HFF-Myc (cell line): ENCODE results near the gene CBX7.

ENCODE experiments used
- DNase-seq: peaks from one replicate; pipeline ENCODE4 v3.0.0-alpha.2; 2011; ENCODE audit warnings: low read depth; ENCODE audit errors: extremely low read depth
- H3K4me3 ChIP-seq: replicated peaks from 2 replicates; pipeline ENCODE4 v1.5.1; 2011; ENCODE audit warnings: low read depth, mild to moderate bottlenecking, control low read depth, low read length
- TF ChIP-seq, protein P1 (sequence below): IDR thresholded peaks from 2 replicates; pipeline ENCODE4 v1.5.1; 2012; ENCODE audit warnings: mild to moderate bottlenecking, low read depth, low read length, control low read depth; ENCODE audit errors: missing control alignments

Gene CBX7

DNA sequence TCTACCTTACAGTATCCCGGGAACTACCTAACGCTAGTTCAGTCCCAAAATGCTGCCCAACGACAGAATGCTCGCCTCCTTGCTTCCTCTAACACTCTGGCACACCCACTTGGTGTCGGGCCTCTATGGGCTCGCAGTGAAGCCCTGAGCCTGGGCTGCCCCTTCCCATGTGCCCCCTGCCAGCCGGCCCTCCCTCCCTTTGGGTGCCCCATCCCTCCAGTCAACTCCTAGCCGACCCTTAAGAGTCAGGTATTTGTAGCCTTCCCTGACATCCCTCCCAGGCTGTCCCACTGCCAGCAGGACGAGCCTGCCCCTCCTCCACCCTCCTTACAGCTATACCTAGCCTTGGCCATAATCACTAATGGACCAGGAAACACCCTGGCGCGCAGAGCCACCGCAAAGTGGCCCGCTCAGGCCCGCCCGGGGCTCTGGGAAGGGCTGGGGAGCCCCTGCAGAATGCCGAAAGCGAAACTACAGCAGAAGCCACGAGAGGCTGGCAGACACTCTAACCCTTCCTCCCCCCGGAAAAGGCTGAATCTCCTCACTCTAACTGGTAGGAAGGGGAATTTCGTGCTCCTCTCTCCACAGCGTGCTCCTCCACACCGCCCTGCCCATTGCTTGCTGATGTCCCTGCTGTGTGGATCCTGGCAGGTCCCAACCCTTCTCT, 8.2 kb downstream of the CBX7 start:
- H3K4me3 ChIP-seq, result peak overlapping the region; percentile 80
- TF ChIP-seq, protein P1, sequence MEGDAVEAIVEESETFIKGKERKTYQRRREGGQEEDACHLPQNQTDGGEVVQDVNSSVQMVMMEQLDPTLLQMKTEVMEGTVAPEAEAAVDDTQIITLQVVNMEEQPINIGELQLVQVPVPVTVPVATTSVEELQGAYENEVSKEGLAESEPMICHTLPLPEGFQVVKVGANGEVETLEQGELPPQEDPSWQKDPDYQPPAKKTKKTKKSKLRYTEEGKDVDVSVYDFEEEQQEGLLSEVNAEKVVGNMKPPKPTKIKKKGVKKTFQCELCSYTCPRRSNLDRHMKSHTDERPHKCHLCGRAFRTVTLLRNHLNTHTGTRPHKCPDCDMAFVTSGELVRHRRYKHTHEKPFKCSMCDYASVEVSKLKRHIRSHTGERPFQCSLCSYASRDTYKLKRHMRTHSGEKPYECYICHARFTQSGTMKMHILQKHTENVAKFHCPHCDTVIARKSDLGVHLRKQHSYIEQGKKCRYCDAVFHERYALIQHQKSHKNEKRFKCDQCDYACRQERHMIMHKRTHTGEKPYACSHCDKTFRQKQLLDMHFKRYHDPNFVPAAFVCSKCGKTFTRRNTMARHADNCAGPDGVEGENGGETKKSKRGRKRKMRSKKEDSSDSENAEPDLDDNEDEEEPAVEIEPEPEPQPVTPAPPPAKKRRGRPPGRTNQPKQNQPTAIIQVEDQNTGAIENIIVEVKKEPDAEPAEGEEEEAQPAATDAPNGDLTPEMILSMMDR, result no peak
- no peak for DNase-seq

DNA sequence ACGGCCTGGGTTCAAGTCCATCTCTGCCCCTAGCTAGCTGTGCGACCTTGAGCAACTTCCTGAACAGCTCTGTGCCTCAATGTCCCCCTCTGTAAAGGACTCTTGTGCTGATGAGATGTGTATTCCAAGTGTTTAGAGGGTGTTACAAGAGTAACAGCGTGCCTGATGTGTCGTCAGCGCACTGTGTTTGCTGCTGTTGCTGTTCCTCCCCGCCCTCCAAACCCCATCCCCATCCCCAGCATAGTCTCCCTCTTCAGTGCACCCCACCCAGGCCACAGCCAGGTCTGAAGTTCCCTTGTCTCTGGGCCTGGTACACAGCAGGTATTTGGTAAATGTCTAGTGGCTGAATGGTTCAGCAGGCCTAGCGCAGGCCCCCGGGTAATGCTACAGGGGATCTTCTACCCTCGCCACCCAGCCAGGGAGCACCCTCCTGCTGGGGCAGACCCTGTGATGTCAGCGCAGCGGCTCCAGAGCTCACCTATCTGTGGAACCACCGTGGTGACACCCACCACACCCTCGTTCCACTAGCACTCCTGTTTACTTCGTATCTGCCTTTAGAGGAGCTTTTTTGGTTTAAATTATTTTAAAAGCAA, 10.3 kb downstream of the CBX7 start:
- TF ChIP-seq, protein P1, result no peak
- no peak overlapping the region for H3K4me3 ChIP-seq
- no peak for DNase-seq

DNA sequence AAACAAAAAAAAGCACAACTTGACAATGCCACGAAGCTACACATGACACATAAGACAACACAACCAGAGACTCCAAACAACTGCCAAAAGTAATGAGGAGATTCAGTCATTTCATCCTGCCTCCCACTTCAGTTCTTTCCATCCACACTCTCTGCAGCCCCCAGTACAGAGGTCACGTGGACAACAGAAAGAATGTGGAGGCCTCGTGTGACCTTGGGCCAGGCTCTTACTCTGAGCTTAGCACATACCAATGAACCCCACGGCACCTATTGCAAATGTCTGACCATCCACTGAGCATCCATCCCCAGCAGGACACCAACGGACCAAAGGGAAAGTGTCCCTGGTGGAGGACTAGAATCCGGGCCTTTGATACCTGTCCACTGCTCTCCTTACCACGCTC, 12.5 kb downstream of the CBX7 start:
- TF ChIP-seq, protein P1, result no peak

DNA sequence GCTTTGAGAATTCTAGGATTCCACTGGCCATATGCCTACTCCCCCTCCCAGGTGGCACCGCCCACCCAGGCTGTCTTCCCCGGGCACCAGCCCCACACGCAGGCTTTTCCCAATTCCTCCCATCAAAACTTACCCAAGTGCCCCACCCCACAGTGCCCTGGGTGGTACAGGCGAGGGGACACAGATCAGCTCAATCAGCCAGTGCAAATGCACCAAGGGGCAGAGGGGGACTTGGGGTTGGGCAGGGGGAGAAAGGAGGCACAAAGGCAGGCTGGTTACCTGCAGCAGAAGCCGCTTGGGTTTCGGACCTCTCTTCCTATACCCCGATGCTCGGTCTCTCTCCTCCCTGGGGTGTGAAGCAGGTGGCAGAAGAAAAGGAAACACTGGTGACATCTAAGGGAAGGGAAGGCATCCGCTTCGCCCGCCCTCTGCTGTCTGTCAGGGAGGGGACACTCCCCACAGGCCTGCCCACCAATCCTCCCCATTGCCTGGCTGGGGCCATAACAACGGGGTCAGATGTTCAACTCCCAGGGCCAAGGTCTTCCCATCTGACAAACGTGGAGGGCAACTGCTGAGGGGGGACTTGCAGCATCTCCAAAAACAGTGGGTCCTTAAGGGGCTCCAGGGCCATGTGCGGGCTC, 14.0 kb downstream of the CBX7 start:
- TF ChIP-seq, protein P1, result no peak
- no peak for DNase-seq
- no peak overlapping the region for H3K4me3 ChIP-seq

More for the DNA sequence above, 12.5 kb downstream of the CBX7 start:
- no peak for DNase-seq
- H3K4me3 ChIP-seq, result no peak overlapping the region

DNA sequence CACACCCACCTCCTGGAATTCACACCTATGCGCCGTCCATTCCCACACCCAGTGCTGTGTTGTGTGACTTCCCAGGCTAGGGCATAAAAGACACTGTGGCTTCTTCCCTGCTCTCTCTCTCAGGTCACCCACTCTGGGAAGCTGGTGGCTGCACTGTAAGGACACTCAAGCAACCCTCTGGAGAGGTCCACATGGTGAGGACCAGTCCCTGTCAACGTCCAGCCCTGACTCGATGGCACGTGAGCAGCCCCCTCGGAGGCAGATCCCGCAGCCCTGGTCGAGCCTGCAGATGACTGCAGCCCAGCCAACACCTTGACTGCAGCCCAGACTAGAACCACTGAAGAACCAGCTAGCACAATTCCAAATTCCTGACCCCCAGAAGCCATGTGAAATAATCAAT, 16.2 kb downstream of the CBX7 start:
- TF ChIP-seq, protein P1, result no peak
- H3K4me3 ChIP-seq, result no peak overlapping the region
- no peak for DNase-seq

DNA sequence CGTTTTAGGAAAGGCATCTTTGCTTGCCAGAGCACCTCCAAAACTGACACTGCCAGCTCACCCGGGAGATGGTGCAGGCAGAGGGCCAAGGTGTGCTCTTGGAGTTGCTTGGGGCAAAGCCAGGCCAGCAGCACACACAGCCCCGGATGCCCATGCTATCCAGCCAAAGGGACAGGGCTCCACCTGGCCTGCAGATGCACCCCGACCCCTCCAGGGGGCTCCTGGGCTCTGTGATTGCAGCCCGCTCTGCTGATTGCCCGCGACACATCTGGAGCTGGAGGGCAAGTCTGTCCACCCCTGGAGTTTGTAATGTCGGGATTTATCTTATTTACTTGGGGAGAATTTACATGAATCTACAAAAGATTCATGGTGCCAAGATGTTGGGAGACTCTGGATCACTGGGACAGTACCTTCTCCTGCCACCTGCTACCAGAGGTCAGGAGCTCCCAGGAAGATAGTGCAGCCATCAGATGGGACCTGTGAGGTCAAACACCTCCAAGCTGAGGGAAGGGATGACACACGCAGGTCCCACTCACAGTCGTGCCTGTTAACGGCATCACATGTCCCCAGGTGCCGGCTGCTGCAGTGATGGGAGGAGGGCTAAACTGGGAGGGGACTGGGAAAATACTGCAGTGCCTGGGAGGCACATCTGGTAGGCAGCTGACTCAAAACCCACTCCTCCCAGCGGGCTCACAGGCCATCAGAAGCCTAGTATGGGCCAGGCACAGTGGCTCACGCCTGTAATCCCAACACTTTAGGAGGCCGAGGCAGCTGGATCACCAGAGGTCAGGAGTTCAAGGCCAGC, 17.2 kb downstream of the CBX7 start:
- TF ChIP-seq, protein P1, result peak; percentile 78
- no peak for DNase-seq
- no peak overlapping the region for H3K4me3 ChIP-seq
